HepG2 (cell line): ENCODE data around the gene ABTB2. TPM values are rescaled to one million over a fixed set of nuclear protein-coding genes. Genes with fewer than 3 reads are reported as not detected.

ENCODE experiments used
- CEBPZ ChIP-seq: IDR thresholded peaks from 2 replicates; pipeline ENCODE4 v1.6.1; 2012; ENCODE audit warnings: low read length, improper control_type of control experiment
- GTF3A ChIP-seq: sonication (generic); formaldehyde crosslinking; conservative IDR thresholded peaks from 2 replicates; pipeline ENCODE4 v1.4.0; 2020; ENCODE audit warnings: mild to moderate bottlenecking, missing genetic modification reagents
- HDAC6 ChIP-seq: fragments of 200-600 bp; sonication (generic); IDR thresholded peaks from 2 replicates; pipeline ENCODE4 v1.7.0; 2017; ENCODE audit warnings: mild to moderate bottlenecking, antibody characterized with exemption, low read length, low read depth
- HOXA7 ChIP-seq: sonication (generic); formaldehyde crosslinking; IDR thresholded peaks from 2 replicates; pipeline ENCODE4 v1.8.1; 2022; ENCODE audit warnings: mild to moderate bottlenecking, missing genetic modification reagents, moderate library complexity
- IRX3 ChIP-seq: sonication (generic); formaldehyde crosslinking; IDR thresholded peaks from 2 replicates; pipeline ENCODE4 v1.8.1; 2023; ENCODE audit warnings: mild to moderate bottlenecking, low read depth, missing genetic modification reagents, borderline replicate concordance
- MYNN ChIP-seq: sonication (generic); formaldehyde crosslinking; IDR thresholded peaks from 2 replicates; pipeline ENCODE4 v1.4.0; 2020; ENCODE audit warnings: mild to moderate bottlenecking, low read depth, missing genetic modification reagents
- NCOA2 ChIP-seq: sonication (generic); formaldehyde crosslinking; IDR thresholded peaks from 2 replicates; pipeline ENCODE4 v1.8.0; 2022; ENCODE audit warnings: inconsistent platforms
- NONO ChIP-seq, 2 experiments: fragments of 450-650 bp in 1 of 2; sonication (generic) in 1 of 2; formaldehyde crosslinking in 1 of 2; IDR thresholded peaks in 1 of 2; conservative IDR thresholded peaks in 1 of 2; 2 replicates each; pipeline versions ENCODE4 v1.6.1 to v1.8.0; 2017 to 2022; ENCODE audit warnings: mild to moderate bottlenecking in 1 of 2, missing genetic modification reagents in 1 of 2, moderate library complexity in 1 of 2
- NR2F2 ChIP-seq: IDR thresholded peaks from 2 replicates; pipeline ENCODE4 v1.6.1; 2012; ENCODE audit warnings: low read depth, inconsistent platforms, borderline replicate concordance
- RORA ChIP-seq: sonication (generic); formaldehyde crosslinking; IDR thresholded peaks from 2 replicates; pipeline ENCODE4 v1.5.0; 2020; ENCODE audit warnings: mild to moderate bottlenecking, missing genetic modification reagents, moderate library complexity
- SKI ChIP-seq: fragments of 450-650 bp; IDR thresholded peaks from one replicate; pipeline ENCODE4 v1.6.1; 2018; ENCODE audit warnings: mild to moderate bottlenecking; ENCODE audit not compliant: partially characterized antibody
- SNAPC5 ChIP-seq: sonication (generic); formaldehyde crosslinking; IDR thresholded peaks from 2 replicates; pipeline ENCODE4 v1.8.1; 2023; ENCODE audit warnings: mild to moderate bottlenecking, missing genetic modification reagents, borderline replicate concordance
- ZC3H13 ChIP-seq: sonication (generic); formaldehyde crosslinking; IDR thresholded peaks from 2 replicates; pipeline ENCODE4 v1.8.1; 2023; ENCODE audit warnings: mild to moderate bottlenecking, missing genetic modification reagents, moderate library complexity
- ZNF335 ChIP-seq: sonication (generic); formaldehyde crosslinking; IDR thresholded peaks from 2 replicates; pipeline ENCODE4 v1.4.0; 2020; ENCODE audit warnings: missing genetic modification reagents
- ZNF546 ChIP-seq: sonication (generic); formaldehyde crosslinking; conservative IDR thresholded peaks from 2 replicates; pipeline ENCODE4 v1.8.1; 2023; ENCODE audit warnings: mild to moderate bottlenecking, missing genetic modification reagents
- ZNF572 ChIP-seq: sonication (generic); formaldehyde crosslinking; IDR thresholded peaks from 2 replicates; pipeline ENCODE4 v1.5.1; 2020; ENCODE audit warnings: mild to moderate bottlenecking, missing genetic modification reagents
- ZNF646 ChIP-seq: sonication (generic); formaldehyde crosslinking; IDR thresholded peaks from 2 replicates; pipeline ENCODE4 v1.9.0; 2021; ENCODE audit warnings: mild to moderate bottlenecking, missing genetic modification reagents
- ZNF713 ChIP-seq: sonication (generic); formaldehyde crosslinking; IDR thresholded peaks from 2 replicates; pipeline ENCODE4 v1.4.0; 2020; ENCODE audit warnings: mild to moderate bottlenecking, missing genetic modification reagents
- ZSCAN30 ChIP-seq: sonication (generic); formaldehyde crosslinking; IDR thresholded peaks from 2 replicates; pipeline ENCODE4 v1.5.0; 2020; ENCODE audit warnings: mild to moderate bottlenecking, missing genetic modification reagents
- polyA plus RNA-seq, 8 experiments: library from polyadenylated mRNA; depleted of rRNA in 3 of 8; stranded (reverse) in 7 of 8; unstranded in 1 of 8; fragments of >200 nt; fragmentation: Illumina TruSeq in 4 of 8; extraction: Trizol in 4 of 8; gene quantifications; 2 replicates each; pipeline versions ENCODE4 v1.2.1 to v1.2.3, GENCODE V29; 2011 to 2016; ENCODE audit warnings: low read depth in 4 of 8, missing spikeins in 1 of 8, mixed read lengths in 1 of 8; ENCODE audit not compliant: insufficient read depth in 1 of 8
- total RNA-seq, 5 experiments: library from RNA; depleted of rRNA; stranded (reverse); fragments of >200 nt; fragmentation: Illumina TruSeq; extraction: Trizol; gene quantifications; 2 replicates each; pipeline ENCODE4 v1.2.3, GENCODE V29; 2016; ENCODE audit warnings: low read depth in 1 of 5

Gene ABTB2
- total and polyA plus RNA-seq, 2 of the 13 experiments (the other 11 are each of a cell fraction or from before 2014, with no cell fraction given): 5.1 to 15.4 TPM

GRCh38 chr11:34344768-34345539, 12.9 kb downstream of the ABTB2 start (continued):
- TF ChIP-seq SKI (peak; percentile 73), ZC3H13 (peak; percentile 77; the same call in 1 of the 2 replicates), GTF3A (no peak), ZSCAN30 (CRISPR knock-in tag) (no peak), HOXA7 (no peak), NR2F2 (peak; percentile 77), RORA (CRISPR knock-in tag) (no peak), ZNF335 (CRISPR knock-in tag) (peak; percentile 66; the same call in 1 of the 2 replicates), IRX3 (CRISPR knock-in tag) (no peak), ZNF713 (CRISPR knock-in tag) (no peak), NONO (IDR thresholded peaks at IDR 0.05) (no peak), NONO (CRISPR knock-in tag; conservative IDR thresholded peaks at IDR 0.05) (peak; percentile 83), MYNN (CRISPR knock-in tag) (no peak; the same call in 1 of the 2 replicates), NCOA2 (peak; percentile 92), ZNF646 (CRISPR knock-in tag) (peak; percentile 30; the same call in 1 of the 2 replicates), ZNF546 (CRISPR knock-in tag) (no peak), SNAPC5 (CRISPR knock-in tag) (0 out of 2 replicates have a peak, but pooled peaks have one; percentile 45), CEBPZ (no peak), HDAC6 (no peak), ZNF572 (CRISPR knock-in tag) (no peak)
